Measurements from ENCODE around the gene ANTXRL. TPM values are rescaled to one million over a fixed set of nuclear protein-coding genes. Genes with fewer than 3 reads are reported as not detected.
"Not testable (repeated sequence)": the region's sequence is repeated elsewhere in the genome, so short reads cannot be mapped to it uniquely, and the experiment has no call there.

Gene ANTXRL
- total RNA-seq, 1 donor: not detected

DNA sequence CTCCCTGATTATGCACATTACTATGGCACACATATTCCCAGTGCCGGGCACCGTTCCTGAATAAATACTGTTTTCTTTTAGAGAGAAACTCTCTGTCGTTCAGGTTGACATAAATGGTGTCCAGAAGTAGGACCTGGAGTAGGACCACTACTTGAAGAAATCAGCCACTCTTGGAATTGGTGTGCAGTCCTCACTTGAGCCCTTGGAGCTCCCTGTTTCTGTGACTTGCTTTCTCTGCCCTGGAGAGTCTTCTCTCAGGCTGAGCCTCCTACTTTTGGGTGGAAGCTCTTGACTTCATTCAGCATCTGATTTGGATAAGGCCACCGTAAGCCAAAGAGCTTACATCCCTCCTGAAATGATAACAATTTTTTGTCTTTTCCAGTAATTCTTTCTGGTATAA is 29.7 kb upstream of the ANTXRL start:
- no peak overlapping the region for H3K4me3 ChIP-seq (ENCODE audit: low read depth, low read length)
- TF ChIP-seq, protein P1, sequence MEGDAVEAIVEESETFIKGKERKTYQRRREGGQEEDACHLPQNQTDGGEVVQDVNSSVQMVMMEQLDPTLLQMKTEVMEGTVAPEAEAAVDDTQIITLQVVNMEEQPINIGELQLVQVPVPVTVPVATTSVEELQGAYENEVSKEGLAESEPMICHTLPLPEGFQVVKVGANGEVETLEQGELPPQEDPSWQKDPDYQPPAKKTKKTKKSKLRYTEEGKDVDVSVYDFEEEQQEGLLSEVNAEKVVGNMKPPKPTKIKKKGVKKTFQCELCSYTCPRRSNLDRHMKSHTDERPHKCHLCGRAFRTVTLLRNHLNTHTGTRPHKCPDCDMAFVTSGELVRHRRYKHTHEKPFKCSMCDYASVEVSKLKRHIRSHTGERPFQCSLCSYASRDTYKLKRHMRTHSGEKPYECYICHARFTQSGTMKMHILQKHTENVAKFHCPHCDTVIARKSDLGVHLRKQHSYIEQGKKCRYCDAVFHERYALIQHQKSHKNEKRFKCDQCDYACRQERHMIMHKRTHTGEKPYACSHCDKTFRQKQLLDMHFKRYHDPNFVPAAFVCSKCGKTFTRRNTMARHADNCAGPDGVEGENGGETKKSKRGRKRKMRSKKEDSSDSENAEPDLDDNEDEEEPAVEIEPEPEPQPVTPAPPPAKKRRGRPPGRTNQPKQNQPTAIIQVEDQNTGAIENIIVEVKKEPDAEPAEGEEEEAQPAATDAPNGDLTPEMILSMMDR (IDR thresholded peaks at IDR 0.05; ENCODE audit: insufficient read depth, low read depth, low read length): no peak
- no peak for DNase-seq (ENCODE audit: low read depth)

DNA sequence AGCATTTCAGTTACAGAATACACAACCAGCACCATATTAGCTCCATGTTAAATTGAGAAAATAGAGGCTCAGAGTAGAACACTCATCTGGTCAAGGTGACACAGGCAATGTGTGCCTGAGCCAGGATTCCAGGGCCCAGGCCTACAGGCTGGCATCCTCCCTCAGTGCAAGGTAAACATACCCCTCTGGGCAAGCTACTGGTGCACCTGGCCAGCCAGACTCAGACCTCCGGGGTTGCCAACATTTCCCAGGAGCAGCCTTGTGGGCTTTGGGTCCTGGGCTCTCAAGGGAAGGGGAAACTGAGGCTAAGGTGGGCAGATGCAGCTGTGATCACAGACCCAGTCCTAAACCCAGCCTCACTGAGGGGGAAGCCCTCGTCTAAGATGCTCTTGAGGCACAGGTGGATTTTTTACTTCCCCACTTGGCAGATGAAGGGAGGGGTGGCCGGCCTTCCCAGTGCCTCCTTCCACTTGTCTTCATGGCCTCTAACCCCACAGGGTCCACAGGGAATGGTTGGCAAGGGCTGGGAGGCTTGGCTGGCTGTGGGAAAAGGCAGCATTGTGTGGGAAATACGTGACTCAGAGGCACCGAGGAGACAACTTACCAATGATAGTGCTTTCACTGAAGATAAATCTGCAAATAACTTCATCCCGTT is 23.8 kb upstream of the ANTXRL start:
- not testable (repeated sequence) for H3K4me3 ChIP-seq (ENCODE audit: low read depth, low read length)

DNA sequence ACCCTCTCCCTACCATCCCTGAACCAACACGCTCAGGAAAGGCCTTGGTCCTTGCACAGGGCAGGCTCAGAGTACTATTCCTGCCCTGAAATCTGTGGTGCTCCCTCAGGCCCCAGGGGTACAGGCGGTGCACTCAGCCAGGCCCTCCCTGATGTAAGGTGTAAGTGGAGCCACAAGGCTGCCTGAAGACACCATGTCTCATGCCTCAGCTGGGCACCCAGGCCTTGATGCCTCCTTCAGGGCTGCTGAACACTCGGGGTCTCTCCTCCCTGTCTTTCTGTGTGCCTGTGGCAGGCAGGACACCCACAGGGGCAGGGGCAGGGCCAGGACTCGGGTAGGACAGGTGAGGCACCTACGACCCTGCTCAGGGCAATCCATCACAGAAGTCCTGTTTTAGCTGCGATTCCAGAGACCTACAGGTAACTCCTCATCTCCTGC is 22.9 kb upstream of the ANTXRL start:
- H3K4me3 ChIP-seq (ENCODE audit: low read depth, low read length): no peak overlapping the region
- TF ChIP-seq, protein P1 (IDR thresholded peaks at IDR 0.05; ENCODE audit: insufficient read depth, low read depth, low read length): no peak
- DNase-seq (ENCODE audit: low read depth): no peak

More for the DNA sequence above, 23.8 kb upstream of the ANTXRL start:
- not testable (repeated sequence) for DNase-seq (ENCODE audit: low read depth)

DNA sequence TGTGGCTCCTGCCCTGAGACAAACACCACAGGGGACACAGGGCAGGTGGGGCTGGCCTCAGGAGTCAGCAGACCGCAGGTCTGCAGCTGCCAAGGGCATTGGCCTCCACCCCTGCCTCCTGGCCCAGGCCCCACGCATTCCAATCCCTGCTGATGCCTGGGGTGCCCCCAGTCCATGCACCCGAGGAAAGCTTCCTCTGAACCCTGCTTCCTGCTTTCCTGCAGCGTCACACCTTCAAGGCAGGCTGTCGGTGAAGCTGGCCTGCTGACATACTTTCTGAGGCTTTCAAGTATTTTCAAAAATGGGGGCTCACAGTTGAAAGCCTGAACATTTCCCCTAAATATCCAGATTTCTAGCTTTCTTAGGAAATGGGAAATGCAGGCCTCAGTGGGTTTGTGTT is 22.5 kb upstream of the ANTXRL start:
- TF ChIP-seq, protein P1 (IDR thresholded peaks at IDR 0.05; ENCODE audit: insufficient read depth, low read depth, low read length): no peak

DNA sequence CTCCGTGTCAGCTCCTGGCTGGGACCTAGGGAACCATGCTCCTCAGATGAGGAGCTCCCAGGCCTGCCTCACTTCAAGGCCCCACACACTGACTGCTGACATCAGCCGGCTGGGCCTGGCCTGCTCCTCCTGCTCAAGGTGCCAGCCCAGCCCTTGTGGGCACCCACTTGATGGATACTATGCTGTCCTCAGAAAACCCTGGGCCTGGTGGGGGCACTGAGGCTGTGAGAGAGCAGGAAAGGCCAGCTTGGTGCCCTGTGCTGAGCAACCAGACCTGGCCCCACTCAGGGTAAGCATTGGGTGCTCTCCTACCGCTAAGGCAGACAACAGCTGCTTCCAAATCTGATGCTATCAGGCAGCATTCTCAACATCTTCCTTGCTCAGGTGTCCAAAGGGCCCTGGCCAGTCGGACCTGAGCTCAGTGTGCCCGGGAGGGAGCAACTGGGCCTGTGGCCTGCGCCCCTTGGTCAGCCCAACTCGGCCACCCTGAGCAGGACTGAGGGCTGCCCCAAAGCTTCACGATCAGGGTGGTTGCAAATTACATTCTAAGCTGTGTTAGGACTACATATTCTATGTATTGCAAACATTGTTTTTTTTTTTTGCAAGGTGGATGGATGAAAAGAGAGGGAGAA is 21.9 kb upstream of the ANTXRL start:
- H3K4me3 ChIP-seq (ENCODE audit: low read depth, low read length): no peak overlapping the region
- TF ChIP-seq, protein P1 (IDR thresholded peaks at IDR 0.05; ENCODE audit: insufficient read depth, low read depth, low read length): no peak

More for the DNA sequence above, 22.5 kb upstream of the ANTXRL start:
- H3K4me3 ChIP-seq (ENCODE audit: low read depth, low read length): no peak overlapping the region
- no peak for DNase-seq (ENCODE audit: low read depth)

DNA sequence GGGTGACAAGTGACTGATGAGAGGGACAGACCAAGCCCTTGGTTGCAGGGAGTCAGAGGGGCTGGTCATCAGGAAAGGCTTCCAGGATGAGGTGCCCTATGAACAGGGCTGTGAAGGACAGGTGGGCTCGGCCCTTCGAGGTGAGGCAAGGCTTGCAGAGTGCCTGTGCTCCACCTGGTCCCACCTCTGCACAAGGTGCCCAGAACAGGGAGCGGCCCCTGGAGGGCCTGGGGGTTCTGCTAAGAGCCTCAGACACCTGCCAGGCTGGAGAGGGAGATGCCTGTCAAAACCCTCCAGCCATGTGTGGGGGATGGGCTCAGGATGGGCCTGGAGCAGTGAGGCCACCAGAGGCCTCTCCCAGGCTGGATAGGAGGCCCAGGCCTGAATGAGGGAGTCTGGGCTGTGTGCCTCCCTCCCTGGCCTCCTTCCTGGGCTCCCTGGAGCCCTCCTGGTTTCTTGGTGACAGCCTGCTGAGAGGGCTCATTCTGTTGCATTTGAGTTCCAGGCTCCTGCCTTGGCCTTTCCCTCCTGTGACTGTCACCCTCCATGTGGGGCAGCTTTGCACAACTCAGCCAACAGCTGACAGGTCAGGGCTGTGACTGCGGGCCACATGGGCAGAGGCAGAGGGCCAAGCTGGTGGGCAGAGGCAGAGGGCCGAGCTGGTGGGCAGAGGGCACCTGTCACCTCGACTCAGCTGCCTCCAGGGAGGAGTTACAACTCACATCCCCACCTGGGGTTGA is 21.1 kb upstream of the ANTXRL start:
- DNase-seq (ENCODE audit: low read depth); H3K4me3 ChIP-seq (ENCODE audit: low read depth, low read length): not testable (repeated sequence)

More for the DNA sequence above, 21.9 kb upstream of the ANTXRL start:
- DNase-seq (ENCODE audit: low read depth): no peak

DNA sequence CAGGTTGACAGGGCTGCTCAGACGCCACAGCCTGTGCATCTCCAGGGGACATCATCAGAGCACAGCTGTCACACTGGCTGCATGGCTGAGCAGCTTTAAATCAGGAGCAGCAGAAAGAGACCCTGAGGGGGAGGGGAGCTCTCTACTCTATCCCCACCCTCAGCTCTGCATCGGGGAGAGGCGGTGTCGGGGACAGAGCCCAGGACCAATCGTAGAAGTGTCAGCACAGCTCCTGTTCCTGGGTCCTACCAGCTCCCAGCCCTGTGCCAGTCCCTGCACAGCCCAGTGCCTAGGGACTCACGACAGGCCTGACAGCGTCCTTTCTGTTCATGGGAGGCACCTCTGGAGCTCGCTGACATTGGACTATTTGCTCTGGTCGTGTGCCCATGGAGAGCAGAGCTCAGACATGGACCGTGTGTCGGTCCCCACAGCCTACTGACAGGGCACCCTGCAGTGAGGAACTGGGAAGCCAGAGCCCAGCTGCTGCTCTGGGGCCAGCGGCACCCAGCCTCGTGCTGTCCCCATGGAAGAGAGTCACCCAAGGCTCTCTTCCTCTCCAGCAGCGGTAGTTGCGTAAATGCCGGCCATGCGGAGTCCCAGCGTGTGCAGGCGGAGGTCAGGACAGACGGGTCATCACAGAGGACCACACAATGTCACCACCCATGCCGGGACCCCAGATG is 20.4 kb upstream of the ANTXRL start:
- no peak overlapping the region for H3K4me3 ChIP-seq (ENCODE audit: low read depth, low read length)
- TF ChIP-seq, protein P1 (IDR thresholded peaks at IDR 0.05; ENCODE audit: insufficient read depth, low read depth, low read length): no peak
- no peak for DNase-seq (ENCODE audit: low read depth)
